Measurements from ENCODE around the gene RSPH1. TPM values are rescaled to one million over a fixed set of nuclear protein-coding genes. Genes with fewer than 3 reads are reported as not detected.

Gene RSPH1
- total RNA-seq, 2 experiments from 2014 or later = not detected

GRCh38 chr21:42518215-42518614 is 22.2 kb upstream of the RSPH1 start:
- peaks cover 34% of the 10 kb centered on the region for H3K36me3 Mint-ChIP-seq (ENCODE audit: low read depth)
- CTCF ChIA-PET = no interaction called here

GRCh38 chr21:42515708-42516502 is 19.9 kb upstream of the RSPH1 start:
- Mint-ChIP-seq H3K4me3 (peak overlapping the region; percentile 77), H3K36me3 (ENCODE audit: low read depth) (peaks cover 27% of the 10 kb centered on the region), H3K27me3 (no peaks in the 10 kb centered on the region), H3K4me1 (ENCODE audit: low read depth) (peaks cover 20% of the 10 kb centered on the region), H3K27ac (no peak overlapping the region), H3K9me3 (no peaks in the 10 kb centered on the region)
- intact Hi-C loops (cut with micrococcal nuclease) = no loop called here
- POLR2A ChIA-PET = interaction anchor here (1.0 to 4.1 kb wide), 3 partner anchors 11 to 61 kb away, joined by 3 to 31 read pairs (median 4); no protein-coding TSS in a partner anchor
- CTCF ChIA-PET = interaction anchor here (1.0 to 1.6 kb wide), 2 partner anchors 10 to 12 kb away, joined by 3 read pairs; no protein-coding TSS in a partner anchor
- no peak for ATAC-seq
- DNase-seq = no peak
- TF ChIP-seq, protein P1, sequence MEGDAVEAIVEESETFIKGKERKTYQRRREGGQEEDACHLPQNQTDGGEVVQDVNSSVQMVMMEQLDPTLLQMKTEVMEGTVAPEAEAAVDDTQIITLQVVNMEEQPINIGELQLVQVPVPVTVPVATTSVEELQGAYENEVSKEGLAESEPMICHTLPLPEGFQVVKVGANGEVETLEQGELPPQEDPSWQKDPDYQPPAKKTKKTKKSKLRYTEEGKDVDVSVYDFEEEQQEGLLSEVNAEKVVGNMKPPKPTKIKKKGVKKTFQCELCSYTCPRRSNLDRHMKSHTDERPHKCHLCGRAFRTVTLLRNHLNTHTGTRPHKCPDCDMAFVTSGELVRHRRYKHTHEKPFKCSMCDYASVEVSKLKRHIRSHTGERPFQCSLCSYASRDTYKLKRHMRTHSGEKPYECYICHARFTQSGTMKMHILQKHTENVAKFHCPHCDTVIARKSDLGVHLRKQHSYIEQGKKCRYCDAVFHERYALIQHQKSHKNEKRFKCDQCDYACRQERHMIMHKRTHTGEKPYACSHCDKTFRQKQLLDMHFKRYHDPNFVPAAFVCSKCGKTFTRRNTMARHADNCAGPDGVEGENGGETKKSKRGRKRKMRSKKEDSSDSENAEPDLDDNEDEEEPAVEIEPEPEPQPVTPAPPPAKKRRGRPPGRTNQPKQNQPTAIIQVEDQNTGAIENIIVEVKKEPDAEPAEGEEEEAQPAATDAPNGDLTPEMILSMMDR (IDR thresholded peaks at IDR 0.05) = no peak

More at GRCh38 chr21:42518215-42518614, 22.2 kb upstream of the RSPH1 start:
- Mint-ChIP-seq H3K27me3 (no peaks in the 10 kb centered on the region), H3K4me3 (no peak overlapping the region), H3K27ac (no peak overlapping the region), H3K9me3 (no peaks in the 10 kb centered on the region), H3K4me1 (ENCODE audit: low read depth) (peaks cover 20% of the 10 kb centered on the region)
- DNase-seq (no peak), ATAC-seq (no peak)
- TF ChIP-seq, protein P1 (IDR thresholded peaks at IDR 0.05) = no peak
- POLR2A ChIA-PET = no interaction called here
- intact Hi-C loops (cut with micrococcal nuclease) = no loop called here

DNA sequence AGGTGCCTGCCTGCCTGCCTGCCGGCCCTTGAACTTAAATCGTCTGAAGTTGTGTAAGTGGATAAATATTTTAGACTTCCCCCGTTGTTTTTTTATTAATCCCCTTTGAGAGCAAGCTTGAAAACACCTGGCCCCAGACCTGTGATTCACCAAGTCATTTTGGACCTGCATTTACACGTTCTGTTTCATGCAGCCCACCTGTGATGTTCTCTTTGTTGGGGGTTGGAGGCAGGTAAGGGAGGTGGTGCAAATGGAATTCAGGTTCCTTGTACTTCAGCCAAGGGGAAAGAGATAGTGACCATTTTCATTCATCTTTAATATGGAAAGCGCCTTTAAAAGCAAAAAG is 18.8 kb upstream of the RSPH1 start:
- TF ChIP-seq, protein P1 (IDR thresholded peaks at IDR 0.05) = no peak
- intact Hi-C loops (cut with micrococcal nuclease) = no loop called here
- Mint-ChIP-seq H3K9me3 (no peaks in the 10 kb centered on the region), H3K27ac (peak overlapping the region; percentile 63), H3K27me3 (no peaks in the 10 kb centered on the region), H3K4me3 (peak overlapping the region; percentile 77), H3K36me3 (ENCODE audit: low read depth) (peaks cover 17% of the 10 kb centered on the region), H3K4me1 (ENCODE audit: low read depth) (peaks cover 20% of the 10 kb centered on the region)
- ATAC-seq = peak; percentile 3
- ChIA-PET POLR2A (interaction anchor here (0.9 to 4.1 kb wide), 10 partner anchors 8 to 94 kb away, joined by 3 to 31 read pairs (median 3); partner anchors contain the start of gene RSPH1), CTCF (interaction anchor here (0.8 to 1.6 kb wide), 5 partner anchors 9 to 204 kb away, joined by 3 to 4 read pairs (median 3); no protein-coding TSS in a partner anchor)
- peak; percentile 23 for DNase-seq

DNA sequence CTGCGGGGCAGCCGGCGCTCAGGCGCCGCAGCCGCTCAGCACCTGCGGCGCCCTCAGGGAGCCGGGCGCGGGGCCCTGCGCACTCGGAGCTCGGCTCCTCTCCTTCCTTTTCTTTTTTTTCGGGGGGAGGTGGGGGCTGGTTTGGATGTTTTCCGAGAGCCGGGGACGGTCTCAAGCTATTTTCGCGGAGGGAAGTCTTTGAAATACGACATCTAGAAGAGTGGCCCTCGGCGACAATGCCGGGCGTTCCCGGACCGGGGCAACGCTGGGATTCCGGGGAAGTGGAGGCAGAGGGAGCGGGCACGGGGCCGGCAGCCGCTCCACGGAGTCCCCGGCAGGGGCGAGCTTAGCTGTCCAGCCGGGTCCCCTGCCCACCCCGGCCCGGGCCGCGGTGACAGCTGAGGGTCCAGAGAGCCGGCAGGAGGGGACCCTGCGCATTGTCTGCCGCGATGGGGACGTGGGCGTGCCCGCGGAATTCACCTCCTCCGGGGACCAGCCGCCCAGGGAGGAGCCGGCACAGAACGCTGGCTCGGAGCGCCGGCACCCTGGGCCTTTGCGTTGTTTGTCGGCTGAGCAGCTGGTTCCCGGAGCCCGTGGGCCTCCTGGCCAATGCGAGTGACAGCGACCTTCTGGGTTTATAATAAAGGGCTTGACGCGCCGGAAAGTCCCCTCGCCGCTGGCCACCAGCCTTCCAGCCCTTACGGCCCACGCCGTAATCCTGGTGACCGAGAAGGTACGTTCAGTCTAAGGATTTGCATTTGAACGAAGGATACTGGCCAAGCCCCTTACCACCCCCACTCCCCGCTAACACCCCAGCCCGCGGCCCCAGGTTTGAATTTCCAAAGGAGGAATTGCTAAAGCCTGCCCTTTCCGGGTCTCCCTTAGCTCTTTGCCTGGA is 18.2 kb upstream of the RSPH1 start:
- Mint-ChIP-seq H3K27me3 (no peaks in the 10 kb centered on the region), H3K9me3 (no peaks in the 10 kb centered on the region), H3K27ac (peak overlapping the region; percentile 63), H3K4me3 (peak overlapping the region; percentile 77), H3K4me1 (ENCODE audit: low read depth) (peaks cover 20% of the 10 kb centered on the region), H3K36me3 (ENCODE audit: low read depth) (peaks cover 15% of the 10 kb centered on the region)
- ChIA-PET CTCF (interaction anchor here (0.8 to 1.6 kb wide), 8 partner anchors 8 to 369 kb away, joined by 3 to 4 read pairs (median 3); no protein-coding TSS in a partner anchor), POLR2A (interaction anchor here (0.9 to 4.1 kb wide), 11 partner anchors 9 to 99 kb away, joined by 3 to 31 read pairs (median 3); partner anchors contain the start of gene RSPH1)
- ATAC-seq = peak; percentile 77
- intact Hi-C loops (cut with micrococcal nuclease) = no loop called here
- DNase-seq = peak; percentile 77
- TF ChIP-seq, protein P1 (IDR thresholded peaks at IDR 0.05) = no peak

All from activated CD8-positive, alpha-beta T cell treated with anti-CD3 and anti-CD28 coated beads for 36 hours (primary cell).